HEK293T (cell line): Measurements from ENCODE around the gene BORCS5.

ENCODE experiments used
- ARNT ChIP-seq: fragments of 450-650 bp; IDR thresholded peaks from 2 replicates; pipeline ENCODE4 v1.6.1; 2017; ENCODE audit warnings: mild to moderate bottlenecking
- ELF4 ChIP-seq: fragments of 450-650 bp; IDR thresholded peaks from 2 replicates; pipeline ENCODE4 v1.6.1; 2017; ENCODE audit warnings: antibody characterized with exemption
- FOXA1 ChIP-seq: fragments of 450-650 bp; IDR thresholded peaks from 2 replicates; pipeline ENCODE4 v1.6.1; 2016; ENCODE audit warnings: mild to moderate bottlenecking
- L3MBTL2 ChIP-seq: fragments of 450-650 bp; conservative IDR thresholded peaks from 2 replicates; pipeline ENCODE4 v1.6.1; 2016; ENCODE audit warnings: mild to moderate bottlenecking
- LEF1 ChIP-seq: fragments of 450-650 bp; IDR thresholded peaks from 2 replicates; pipeline ENCODE4 v1.6.1; 2017; ENCODE audit warnings: mild to moderate bottlenecking, borderline replicate concordance
- PKNOX1 ChIP-seq: fragments of 450-650 bp; IDR thresholded peaks from 2 replicates; pipeline ENCODE4 v1.6.1; 2016
- TARDBP ChIP-seq: fragments of 450-650 bp; IDR thresholded peaks from 2 replicates; pipeline ENCODE4 v1.6.1; 2016

GRCh38 chr12:12396694-12397093 lies 39.8 kb downstream of the BORCS5 start:
- no peak for TF ChIP-seq TARDBP
- TF ChIP-seq L3MBTL2, result no peak
- no peak for TF ChIP-seq FOXA1
- TF ChIP-seq ARNT, result no peak
- no peak for TF ChIP-seq LEF1
- TF ChIP-seq ELF4, result no peak
- no peak for TF ChIP-seq PKNOX1
